ENCODE results near the gene KLHL25. TPM values are rescaled to one million over a fixed set of nuclear protein-coding genes. Genes with fewer than 3 reads are reported as not detected.
A peak's percentile ranks its signal among the peaks of the same experiment; 100 is the strongest.

Gene KLHL25
- total RNA-seq, 1 experiment from 2014 or later = 18.4 TPM

DNA sequence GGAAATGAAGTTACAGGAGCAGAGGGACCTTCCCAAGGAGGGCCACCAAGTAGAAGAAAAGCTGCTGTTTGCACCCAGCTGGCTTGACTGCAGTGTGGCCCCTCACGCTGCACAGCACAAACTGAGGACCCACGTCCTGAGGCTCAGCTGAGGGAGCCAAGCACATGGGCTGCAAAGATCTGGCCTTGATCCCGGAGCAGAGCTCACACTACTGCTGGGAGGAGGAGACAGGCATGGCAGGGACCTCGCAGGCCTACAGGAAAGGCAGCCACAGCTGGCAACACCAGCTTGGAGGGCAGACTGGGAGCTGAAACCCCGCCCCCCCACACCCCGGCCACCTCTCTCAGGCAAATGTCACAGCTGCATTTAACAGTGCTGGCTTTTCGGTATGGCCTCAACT, 39.7 kb downstream of the KLHL25 start:
- H4K8ac ChIP-seq (replicated peaks; ENCODE audit: insufficient read length, low read depth, low read length) = no peak overlapping the region
- H3T11ph ChIP-seq (ENCODE audit: low read length) = no peak overlapping the region
- H3K18ac ChIP-seq (ENCODE audit: insufficient read length, low read depth, low read length) = no peak overlapping the region
- H2BK5ac ChIP-seq (ENCODE audit: insufficient read length, low read length) = no peak overlapping the region
- no peaks in the 10 kb centered on the region for H4K20me1 ChIP-seq (ENCODE audit: control insufficient read depth, insufficient read depth, insufficient read length)
- no peaks in the 10 kb centered on the region for H3K79me2 ChIP-seq (ENCODE audit: insufficient read depth, low read length)
- H3K4me2 ChIP-seq (ENCODE audit: insufficient read depth, insufficient read length, low read length) = no peak overlapping the region
- H3K27ac ChIP-seq (ENCODE audit: insufficient read length, low read depth, low read length) = no peak overlapping the region
- H4K91ac ChIP-seq (ENCODE audit: insufficient read length, low read depth, low read length) = no peak overlapping the region
- no peak overlapping the region for H2AK5ac ChIP-seq (ENCODE audit: insufficient read length, low read length)
- Mint-ChIP-seq H3K4me1 (peaks cover 35 to 38% of the 10 kb centered on the region in 2 experiments), H3K9me3 (no peaks in the 10 kb centered on the region), H3K27me3 (ENCODE audit: low read depth) (no peaks in the 10 kb centered on the region; the same call in 1 of the 2 replicates), H3K36me3 (ENCODE audit: insufficient read depth in 1 of 3, low read depth in 3 of 3) (peaks cover 19 to 48% (median 35%) of the 10 kb centered on the region in 3 experiments; a peak in 6 of 7 replicates), H3K4me3 (no peak overlapping the region), H3K27ac (peak overlapping the region in 2 of 3 experiments; percentile 29 to 49; a peak in 3 of 7 replicates)
- H3K79me1 ChIP-seq (ENCODE audit: insufficient read depth, low read depth, low read length, poor library complexity, severe bottlenecking) = no peaks in the 10 kb centered on the region
- H3K23ac ChIP-seq (ENCODE audit: insufficient read length, low read depth, low read length) = no peak overlapping the region
- H4K5ac ChIP-seq (ENCODE audit: insufficient read length, low read depth, low read length) = no peak overlapping the region
- H3K4me1 ChIP-seq (ENCODE audit: insufficient read depth, low read length) = peaks cover 3% of the 10 kb centered on the region; the same call in 1 of the 2 replicates
- H3K23me2 ChIP-seq (ENCODE audit: insufficient read length, low read depth, low read length, poor library complexity, severe bottlenecking) = peaks cover 4% of the 10 kb centered on the region
- no peak overlapping the region for H3K56ac ChIP-seq (ENCODE audit: insufficient read length, low read depth, low read length)
- H3K27me3 ChIP-seq (ENCODE audit: insufficient read depth, low read length) = no peaks in the 10 kb centered on the region
- no peak overlapping the region for H2BK120ac ChIP-seq (ENCODE audit: low read depth, low read length, poor library complexity, severe bottlenecking)
- H3K14ac ChIP-seq (ENCODE audit: insufficient read depth, low read length) = no peak overlapping the region
- H3K4ac ChIP-seq (ENCODE audit: low read depth, low read length) = no peak overlapping the region
- no peak overlapping the region for H2AFZ ChIP-seq (ENCODE audit: low read length)
- H2BK12ac ChIP-seq (ENCODE audit: insufficient read length, low read depth, low read length) = no peak overlapping the region
- WGBS (ENCODE audit: extremely low coverage, insufficient read length, low lambda C conversion rate) = no CpG with 5 or more reads among the region's 7 CpGs
- no peak overlapping the region for H3K9ac ChIP-seq (ENCODE audit: extremely low read depth, insufficient read length, low read length)
- no peak overlapping the region for H2BK15ac ChIP-seq (ENCODE audit: low read depth, low read length)
- H3K9me3 ChIP-seq (ENCODE audit: control insufficient read depth, low read depth, low read length) = no peaks in the 10 kb centered on the region
- no peak overlapping the region for H2BK20ac ChIP-seq (ENCODE audit: low read depth, low read length, poor library complexity, severe bottlenecking)
- TF ChIP-seq, protein P1, sequence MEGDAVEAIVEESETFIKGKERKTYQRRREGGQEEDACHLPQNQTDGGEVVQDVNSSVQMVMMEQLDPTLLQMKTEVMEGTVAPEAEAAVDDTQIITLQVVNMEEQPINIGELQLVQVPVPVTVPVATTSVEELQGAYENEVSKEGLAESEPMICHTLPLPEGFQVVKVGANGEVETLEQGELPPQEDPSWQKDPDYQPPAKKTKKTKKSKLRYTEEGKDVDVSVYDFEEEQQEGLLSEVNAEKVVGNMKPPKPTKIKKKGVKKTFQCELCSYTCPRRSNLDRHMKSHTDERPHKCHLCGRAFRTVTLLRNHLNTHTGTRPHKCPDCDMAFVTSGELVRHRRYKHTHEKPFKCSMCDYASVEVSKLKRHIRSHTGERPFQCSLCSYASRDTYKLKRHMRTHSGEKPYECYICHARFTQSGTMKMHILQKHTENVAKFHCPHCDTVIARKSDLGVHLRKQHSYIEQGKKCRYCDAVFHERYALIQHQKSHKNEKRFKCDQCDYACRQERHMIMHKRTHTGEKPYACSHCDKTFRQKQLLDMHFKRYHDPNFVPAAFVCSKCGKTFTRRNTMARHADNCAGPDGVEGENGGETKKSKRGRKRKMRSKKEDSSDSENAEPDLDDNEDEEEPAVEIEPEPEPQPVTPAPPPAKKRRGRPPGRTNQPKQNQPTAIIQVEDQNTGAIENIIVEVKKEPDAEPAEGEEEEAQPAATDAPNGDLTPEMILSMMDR (conservative IDR thresholded peaks at IDR 0.05) = no peak
- DNase-seq = peak; percentile 22
